ENCODE measurements around the gene ZKSCAN8. TPM values are rescaled to one million over a fixed set of nuclear protein-coding genes. Genes with fewer than 3 reads are reported as not detected.

The ZKSCAN8 gene
- 2.1 to 6.3 TPM (median 4.7 TPM) in 5 replicates for total RNA-seq (2022; extraction: Qiagen RNA extraction; ENCODE audit: low read depth)

DNA sequence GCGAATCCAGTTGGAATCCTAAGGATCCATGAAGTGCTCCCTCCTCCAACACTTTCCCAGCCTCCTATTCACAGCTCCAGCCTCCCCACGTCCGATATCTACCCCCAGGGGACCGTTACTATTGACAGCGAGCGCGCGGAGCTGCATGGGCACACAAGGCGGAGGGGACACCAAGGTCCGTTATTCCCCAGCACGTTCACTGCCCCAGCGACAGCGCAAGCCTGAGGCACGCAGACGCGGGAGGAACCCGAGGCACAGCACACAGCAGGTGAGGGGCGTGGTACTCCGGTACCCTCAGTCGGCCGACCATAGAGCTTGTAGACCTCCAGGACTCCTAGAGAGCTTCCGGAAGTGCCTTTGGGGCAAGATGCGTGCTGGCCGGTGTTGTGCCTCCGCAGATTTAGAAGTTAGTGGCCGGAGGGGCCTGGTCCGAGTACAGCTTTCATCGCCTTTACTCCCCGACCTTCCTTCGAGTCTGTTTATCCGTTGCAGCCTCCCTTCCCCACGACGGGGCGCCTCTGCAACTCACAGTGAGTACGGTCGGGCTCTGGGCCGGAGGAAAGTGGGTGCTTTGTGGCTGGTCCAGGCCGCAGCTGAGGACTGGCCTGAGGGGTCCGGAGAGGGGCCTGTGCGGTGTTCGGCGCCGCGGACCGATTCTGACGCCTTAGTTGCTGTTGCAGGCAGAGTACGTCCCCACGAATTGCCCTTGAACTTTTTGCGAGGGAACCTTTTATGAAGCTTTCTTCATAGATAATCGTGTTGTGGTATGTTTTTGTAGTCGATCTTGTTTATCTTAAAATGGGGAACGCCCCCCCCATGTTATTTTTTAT lies at the start of gene ZKSCAN8:
ZKSCAN8 (plus strand) TSS at position 384 of the 830 bp plus-strand sequence. CDS start 6,525 bp downstream, outside the sequence.

DNA sequence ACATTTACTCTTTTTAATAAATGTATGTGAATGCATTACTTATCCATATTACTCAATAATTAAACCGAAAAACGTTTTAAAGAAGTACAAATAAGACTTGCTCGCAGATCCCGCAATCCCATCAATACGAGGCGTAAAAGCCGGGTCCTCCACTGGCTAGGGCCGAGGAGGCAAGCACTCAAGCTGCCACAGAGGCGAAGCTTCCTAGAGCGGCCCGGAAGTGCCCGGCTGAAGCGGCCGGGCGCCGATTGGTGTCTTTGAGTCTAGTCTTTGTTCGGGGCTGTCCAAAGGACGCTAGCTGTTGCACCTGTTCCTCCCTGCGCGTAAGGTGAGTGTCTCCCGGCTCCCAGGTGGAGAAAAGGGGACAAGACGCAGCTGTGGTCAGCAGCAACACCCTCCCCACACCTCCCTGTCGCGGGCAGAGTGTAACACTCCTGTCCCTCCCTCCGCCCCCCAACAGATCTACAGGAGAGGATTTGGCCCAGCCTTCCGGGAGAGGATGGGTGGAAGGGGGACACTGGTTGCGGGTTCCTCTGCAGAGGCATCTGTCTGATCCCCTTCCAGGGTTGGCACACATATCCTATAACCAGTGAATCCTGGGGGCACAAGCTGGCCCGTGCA lies 17.2 kb upstream of the ZKSCAN8 start, which contains the start of gene ZSCAN16:
ZSCAN16 (plus strand) TSS at position 260 of the 621 bp plus-strand sequence. CDS start 835 bp downstream, outside the sequence.

Other genes with a start within 250 kb of the ZKSCAN8 start
- gene OR2B2, start 229.5 kb upstream of the ZKSCAN8 start, total RNA-seq (2022; extraction: Qiagen RNA extraction; ENCODE audit: low read depth) = not detected in 5 replicates
- gene OR2B6, start 184.6 kb upstream of the ZKSCAN8 start, total RNA-seq (2022; extraction: Qiagen RNA extraction; ENCODE audit: low read depth) = 0.15 to 0.62 TPM in 2 of 5 replicates, not detected in the others
- gene ZNF165, start 61.3 kb upstream of the ZKSCAN8 start, total RNA-seq (2022; extraction: Qiagen RNA extraction; ENCODE audit: low read depth) = 0.57 to 1.5 TPM (median 0.83 TPM) in 5 replicates
- gene ZSCAN16, start 17.3 kb upstream of the ZKSCAN8 start, total RNA-seq (2022; extraction: Qiagen RNA extraction; ENCODE audit: low read depth) = 3.7 to 5.1 TPM (median 4.6 TPM) in 5 replicates
- gene ZSCAN9, start 83.4 kb downstream of the ZKSCAN8 start, total RNA-seq (2022; extraction: Qiagen RNA extraction; ENCODE audit: low read depth) = 5.4 to 8.8 TPM (median 7.6 TPM) in 5 replicates
- 2.2 to 3.0 TPM (median 2.5 TPM) in 5 replicates for gene ZKSCAN4, start 110.4 kb downstream of the ZKSCAN8 start, total RNA-seq (2022; extraction: Qiagen RNA extraction; ENCODE audit: low read depth)
- gene NKAPL, start 117.4 kb downstream of the ZKSCAN8 start, total RNA-seq (2022; extraction: Qiagen RNA extraction; ENCODE audit: low read depth) = not detected in 5 replicates
- 4.2 to 6.9 TPM (median 5.0 TPM) in 5 replicates for gene ZSCAN26, start 125.3 kb downstream of the ZKSCAN8 start, total RNA-seq (2022; extraction: Qiagen RNA extraction; ENCODE audit: low read depth)
- gene PGBD1, start 139.7 kb downstream of the ZKSCAN8 start, total RNA-seq (2022; extraction: Qiagen RNA extraction; ENCODE audit: low read depth) = 3.8 to 6.1 TPM (median 5.0 TPM) in 5 replicates
- gene ZSCAN31, start 194.3 kb downstream of the ZKSCAN8 start, total RNA-seq (2022; extraction: Qiagen RNA extraction; ENCODE audit: low read depth) = 1.6 to 2.4 TPM (median 1.8 TPM) in 5 replicates
- 1.7 to 2.2 TPM (median 2.0 TPM) in 5 replicates for gene ZKSCAN3, start 208.1 kb downstream of the ZKSCAN8 start, total RNA-seq (2022; extraction: Qiagen RNA extraction; ENCODE audit: low read depth)